ENCODE measurements around the gene ACKR1.

DNA sequence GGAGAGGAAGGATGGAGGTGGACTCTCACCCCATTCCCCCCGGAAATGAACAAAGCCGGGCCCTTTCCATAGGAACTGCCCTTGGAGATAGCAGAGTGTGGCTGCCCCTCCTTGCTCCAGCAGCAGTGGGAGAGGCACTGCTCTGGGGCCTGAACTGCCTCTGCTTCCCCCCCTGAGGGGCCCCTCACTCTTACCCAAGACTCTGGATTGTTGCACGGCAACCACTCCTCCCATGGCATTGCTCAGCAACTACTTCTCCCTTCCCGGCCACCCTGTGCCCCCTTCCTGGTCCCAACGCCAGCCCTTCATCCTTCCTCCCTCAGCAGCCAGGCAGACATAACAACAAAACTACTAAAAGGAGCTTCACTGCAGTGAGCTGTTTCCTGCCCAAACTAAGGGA lies 3.0 kb upstream of the ACKR1 start:
- TF ChIP-seq POLR2A (IDR thresholded peaks at IDR 0.05) = no peak
- TF ChIP-seq, protein P1, sequence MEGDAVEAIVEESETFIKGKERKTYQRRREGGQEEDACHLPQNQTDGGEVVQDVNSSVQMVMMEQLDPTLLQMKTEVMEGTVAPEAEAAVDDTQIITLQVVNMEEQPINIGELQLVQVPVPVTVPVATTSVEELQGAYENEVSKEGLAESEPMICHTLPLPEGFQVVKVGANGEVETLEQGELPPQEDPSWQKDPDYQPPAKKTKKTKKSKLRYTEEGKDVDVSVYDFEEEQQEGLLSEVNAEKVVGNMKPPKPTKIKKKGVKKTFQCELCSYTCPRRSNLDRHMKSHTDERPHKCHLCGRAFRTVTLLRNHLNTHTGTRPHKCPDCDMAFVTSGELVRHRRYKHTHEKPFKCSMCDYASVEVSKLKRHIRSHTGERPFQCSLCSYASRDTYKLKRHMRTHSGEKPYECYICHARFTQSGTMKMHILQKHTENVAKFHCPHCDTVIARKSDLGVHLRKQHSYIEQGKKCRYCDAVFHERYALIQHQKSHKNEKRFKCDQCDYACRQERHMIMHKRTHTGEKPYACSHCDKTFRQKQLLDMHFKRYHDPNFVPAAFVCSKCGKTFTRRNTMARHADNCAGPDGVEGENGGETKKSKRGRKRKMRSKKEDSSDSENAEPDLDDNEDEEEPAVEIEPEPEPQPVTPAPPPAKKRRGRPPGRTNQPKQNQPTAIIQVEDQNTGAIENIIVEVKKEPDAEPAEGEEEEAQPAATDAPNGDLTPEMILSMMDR (IDR thresholded peaks at IDR 0.05) = no peak
